ENCODE measurements around the gene TNRC6B. TPM values are rescaled to one million over a fixed set of nuclear protein-coding genes. Genes with fewer than 3 reads are reported as not detected.

The TNRC6B gene
- total and polyA plus RNA-seq, 2 of the 13 experiments (the other 11 are each of a cell fraction or from before 2014, with no cell fraction given) = 8.9 to 13.2 TPM

DNA sequence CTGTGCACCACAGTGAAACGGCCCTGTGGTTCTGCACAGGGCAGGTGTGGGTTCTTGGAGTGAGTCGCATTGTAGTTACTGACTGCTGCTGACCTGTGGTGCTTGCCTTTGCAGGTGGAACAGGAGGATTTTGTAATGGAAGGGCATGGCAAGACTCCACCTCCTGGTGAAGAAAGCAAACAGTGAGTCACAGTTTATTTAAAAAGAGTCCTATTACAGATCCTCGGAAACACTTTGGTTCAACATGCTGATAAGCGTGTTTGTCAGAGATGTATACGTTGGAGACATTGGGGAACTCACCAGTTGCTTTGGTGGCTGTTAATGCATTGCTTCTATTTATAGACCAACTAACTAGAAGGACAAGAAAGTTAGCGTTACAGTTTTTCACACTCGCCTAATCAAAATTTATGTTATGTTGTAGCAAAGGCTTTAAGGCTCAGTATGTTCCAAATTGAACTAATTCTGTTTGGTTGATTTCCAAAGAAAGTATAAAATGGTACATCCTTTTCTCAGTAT is 21.7 kb upstream of the TNRC6B start (continued):
- peak; percentile 81 for TF ChIP-seq ZNF317 (CRISPR knock-in tag; IDR thresholded peaks at IDR 0.05)
- TF ChIP-seq, protein P1, sequence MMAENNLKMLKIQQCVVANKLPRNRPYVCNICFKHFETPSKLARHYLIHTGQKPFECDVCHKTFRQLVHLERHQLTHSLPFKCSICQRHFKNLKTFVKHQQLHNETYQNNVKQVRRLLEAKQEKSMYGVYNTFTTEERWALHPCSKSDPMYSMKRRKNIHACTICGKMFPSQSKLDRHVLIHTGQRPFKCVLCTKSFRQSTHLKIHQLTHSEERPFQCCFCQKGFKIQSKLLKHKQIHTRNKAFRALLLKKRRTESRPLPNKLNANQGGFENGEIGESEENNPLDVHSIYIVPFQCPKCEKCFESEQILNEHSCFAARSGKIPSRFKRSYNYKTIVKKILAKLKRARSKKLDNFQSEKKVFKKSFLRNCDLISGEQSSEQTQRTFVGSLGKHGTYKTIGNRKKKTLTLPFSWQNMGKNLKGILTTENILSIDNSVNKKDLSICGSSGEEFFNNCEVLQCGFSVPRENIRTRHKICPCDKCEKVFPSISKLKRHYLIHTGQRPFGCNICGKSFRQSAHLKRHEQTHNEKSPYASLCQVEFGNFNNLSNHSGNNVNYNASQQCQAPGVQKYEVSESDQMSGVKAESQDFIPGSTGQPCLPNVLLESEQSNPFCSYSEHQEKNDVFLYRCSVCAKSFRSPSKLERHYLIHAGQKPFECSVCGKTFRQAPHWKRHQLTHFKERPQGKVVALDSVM (CRISPR knock-in tag; IDR thresholded peaks at IDR 0.05) = no peak
- TF ChIP-seq, protein P2, sequence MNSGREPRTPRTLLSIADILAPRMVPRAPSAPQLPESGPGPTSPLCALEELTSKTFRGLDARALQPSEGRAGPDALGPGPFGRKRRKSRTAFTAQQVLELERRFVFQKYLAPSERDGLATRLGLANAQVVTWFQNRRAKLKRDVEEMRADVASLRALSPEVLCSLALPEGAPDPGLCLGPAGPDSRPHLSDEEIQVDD (CRISPR knock-in tag; IDR thresholded peaks at IDR 0.05; ENCODE audit: borderline replicate concordance) = no peak
- no peak for TF ChIP-seq ZNF501 (CRISPR knock-in tag; IDR thresholded peaks at IDR 0.05)
- TF ChIP-seq TBX2 (CRISPR knock-in tag; IDR thresholded peaks at IDR 0.05; ENCODE audit: borderline replicate concordance) = peak; percentile 92
- no peak for TF ChIP-seq GTF3A (CRISPR knock-in tag; conservative IDR thresholded peaks at IDR 0.05)
- TF ChIP-seq SNAPC2 (CRISPR knock-in tag; IDR thresholded peaks at IDR 0.05) = no peak
- TF ChIP-seq DPF2 (CRISPR knock-in tag; IDR thresholded peaks at IDR 0.05; ENCODE audit: borderline replicate concordance, low read depth) = peak; percentile 79; the same call in 1 of the 2 replicates
- peak; percentile 46; the same call in 1 of the 2 replicates for TF ChIP-seq MED1 (CRISPR knock-in tag; IDR thresholded peaks at IDR 0.05)
- TF ChIP-seq, protein P3, sequence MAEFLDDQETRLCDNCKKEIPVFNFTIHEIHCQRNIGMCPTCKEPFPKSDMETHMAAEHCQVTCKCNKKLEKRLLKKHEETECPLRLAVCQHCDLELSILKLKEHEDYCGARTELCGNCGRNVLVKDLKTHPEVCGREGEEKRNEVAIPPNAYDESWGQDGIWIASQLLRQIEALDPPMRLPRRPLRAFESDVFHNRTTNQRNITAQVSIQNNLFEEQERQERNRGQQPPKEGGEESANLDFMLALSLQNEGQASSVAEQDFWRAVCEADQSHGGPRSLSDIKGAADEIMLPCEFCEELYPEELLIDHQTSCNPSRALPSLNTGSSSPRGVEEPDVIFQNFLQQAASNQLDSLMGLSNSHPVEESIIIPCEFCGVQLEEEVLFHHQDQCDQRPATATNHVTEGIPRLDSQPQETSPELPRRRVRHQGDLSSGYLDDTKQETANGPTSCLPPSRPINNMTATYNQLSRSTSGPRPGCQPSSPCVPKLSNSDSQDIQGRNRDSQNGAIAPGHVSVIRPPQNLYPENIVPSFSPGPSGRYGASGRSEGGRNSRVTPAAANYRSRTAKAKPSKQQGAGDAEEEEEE (CRISPR knock-in tag; IDR thresholded peaks at IDR 0.05; ENCODE audit: borderline replicate concordance) = no peak
- TF ChIP-seq ELF3 (CRISPR knock-in tag; IDR thresholded peaks at IDR 0.05) = peak; percentile 60; the same call in 1 of the 2 replicates
- peak; percentile 61; the same call in 1 of the 3 replicates for TF ChIP-seq MXI1 (IDR thresholded peaks at IDR 0.05; ENCODE audit: borderline replicate concordance, low read depth, low read length)
- peak; percentile 80 for TF ChIP-seq ZNF614 (CRISPR knock-in tag; IDR thresholded peaks at IDR 0.05; ENCODE audit: borderline replicate concordance)
- TF ChIP-seq SMARCC2 (IDR thresholded peaks at IDR 0.05) = no peak
- peak in 1 of 2 experiments; percentile 73; a peak in 2 of 4 replicates for TF ChIP-seq EP300 (IDR thresholded peaks at IDR 0.05; ENCODE audit: low read depth in 2 of 2, low read length in 2 of 2)
- peak; percentile 57; the same call in 1 of the 2 replicates for TF ChIP-seq EP300 (CRISPR knock-in tag; IDR thresholded peaks at IDR 0.05; ENCODE audit: borderline replicate concordance)
- no peak for TF ChIP-seq ZNF761 (CRISPR knock-in tag; conservative IDR thresholded peaks at IDR 0.05)
- TF ChIP-seq SOX5 (CRISPR knock-in tag; IDR thresholded peaks at IDR 0.05; ENCODE audit: borderline replicate concordance) = peak; percentile 78
- TF ChIP-seq SPEN (CRISPR knock-in tag; IDR thresholded peaks at IDR 0.05; ENCODE audit: low read depth) = peak; percentile 45; the same call in 1 of the 2 replicates
- TF ChIP-seq, protein P4, sequence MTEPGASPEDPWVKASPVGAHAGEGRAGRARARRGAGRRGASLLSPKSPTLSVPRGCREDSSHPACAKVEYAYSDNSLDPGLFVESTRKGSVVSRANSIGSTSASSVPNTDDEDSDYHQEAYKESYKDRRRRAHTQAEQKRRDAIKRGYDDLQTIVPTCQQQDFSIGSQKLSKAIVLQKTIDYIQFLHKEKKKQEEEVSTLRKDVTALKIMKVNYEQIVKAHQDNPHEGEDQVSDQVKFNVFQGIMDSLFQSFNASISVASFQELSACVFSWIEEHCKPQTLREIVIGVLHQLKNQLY (CRISPR knock-in tag; IDR thresholded peaks at IDR 0.05) = peak; percentile 55
- TF ChIP-seq ZNF367 (CRISPR knock-in tag; IDR thresholded peaks at IDR 0.05; ENCODE audit: borderline replicate concordance) = no peak
- TF ChIP-seq, protein P5, sequence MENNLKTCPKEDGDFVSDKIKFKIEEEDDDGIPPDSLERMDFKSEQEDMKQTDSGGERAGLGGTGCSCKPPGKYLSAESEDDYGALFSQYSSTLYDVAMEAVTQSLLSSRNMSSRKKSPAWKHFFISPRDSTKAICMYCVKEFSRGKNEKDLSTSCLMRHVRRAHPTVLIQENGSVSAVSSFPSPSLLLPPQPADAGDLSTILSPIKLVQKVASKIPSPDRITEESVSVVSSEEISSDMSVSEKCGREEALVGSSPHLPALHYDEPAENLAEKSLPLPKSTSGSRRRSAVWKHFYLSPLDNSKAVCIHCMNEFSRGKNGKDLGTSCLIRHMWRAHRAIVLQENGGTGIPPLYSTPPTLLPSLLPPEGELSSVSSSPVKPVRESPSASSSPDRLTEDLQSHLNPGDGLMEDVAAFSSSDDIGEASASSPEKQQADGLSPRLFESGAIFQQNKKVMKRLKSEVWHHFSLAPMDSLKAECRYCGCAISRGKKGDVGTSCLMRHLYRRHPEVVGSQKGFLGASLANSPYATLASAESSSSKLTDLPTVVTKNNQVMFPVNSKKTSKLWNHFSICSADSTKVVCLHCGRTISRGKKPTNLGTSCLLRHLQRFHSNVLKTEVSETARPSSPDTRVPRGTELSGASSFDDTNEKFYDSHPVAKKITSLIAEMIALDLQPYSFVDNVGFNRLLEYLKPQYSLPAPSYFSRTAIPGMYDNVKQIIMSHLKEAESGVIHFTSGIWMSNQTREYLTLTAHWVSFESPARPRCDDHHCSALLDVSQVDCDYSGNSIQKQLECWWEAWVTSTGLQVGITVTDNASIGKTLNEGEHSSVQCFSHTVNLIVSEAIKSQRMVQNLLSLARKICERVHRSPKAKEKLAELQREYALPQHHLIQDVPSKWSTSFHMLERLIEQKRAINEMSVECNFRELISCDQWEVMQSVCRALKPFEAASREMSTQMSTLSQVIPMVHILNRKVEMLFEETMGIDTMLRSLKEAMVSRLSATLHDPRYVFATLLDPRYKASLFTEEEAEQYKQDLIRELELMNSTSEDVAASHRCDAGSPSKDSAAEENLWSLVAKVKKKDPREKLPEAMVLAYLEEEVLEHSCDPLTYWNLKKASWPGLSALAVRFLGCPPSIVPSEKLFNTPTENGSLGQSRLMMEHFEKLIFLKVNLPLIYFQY (CRISPR knock-in tag; IDR thresholded peaks at IDR 0.05; ENCODE audit: borderline replicate concordance) = 0 out of 2 replicates have a peak, but pooled peaks have one; percentile 35
